IMR-90 (cell line): ENCODE data around the gene COL17A1. TPM values are rescaled to one million over a fixed set of nuclear protein-coding genes. Genes with fewer than 3 reads are reported as not detected.

Experiments
- ATAC-seq: fragments of 200-7000 bp; cut with Tn5 transposase; 2 replicates; pipeline ENCODE4 v1.9.1; 2020; ENCODE audit warnings: low read depth, mild to moderate bottlenecking, moderate library complexity
- BruUV-seq: library from RNA; stranded (reverse); fragments of 400-500 nt; replicated peaks from 2 replicates; lab custom pipeline; 2021; lab: Mats Ljungman, UMichigan
- CTCF ChIA-PET: fragments of 300-600 bp; formaldehyde crosslinking; extraction: SDS; loops from one replicate; lab custom pipeline; 2021; ENCODE audit warnings: antibody characterized with exemption; lab: Yijun Ruan, JAX
- POLR2A ChIA-PET: fragments of 300-600 bp; sonication (Branson Sonifier 250); formaldehyde crosslinking; loops from one replicate; lab custom pipeline; 2022; ENCODE audit warnings: antibody characterized with exemption; ENCODE audit not compliant: unreplicated experiment; lab: Charles Lee
- DNase-seq: peaks from one replicate; pipeline ENCODE4 v3.0.0; 2013
- H2AFZ ChIP-seq: replicated peaks from 2 replicates; pipeline ENCODE3; 2013; ENCODE audit warnings: low read length, mild to moderate bottlenecking; ENCODE audit not compliant: poor library complexity
- H2AK5ac ChIP-seq: 2 replicates; pipeline ENCODE4 v1.6.1; 2013; ENCODE audit warnings: low read depth, low read length, inconsistent platforms
- H2AK9ac ChIP-seq: replicated peaks from 2 replicates; pipeline ENCODE3; 2013; ENCODE audit warnings: mild to moderate bottlenecking, low read depth, low read length, moderate library complexity; ENCODE audit not compliant: poor library complexity
- H2BK120ac ChIP-seq: 2 replicates; pipeline ENCODE4 v1.6.1; 2013; ENCODE audit warnings: low read depth, low read length, inconsistent platforms
- H2BK15ac ChIP-seq: 3 replicates; pipeline ENCODE4 v1.6.1; 2013; ENCODE audit warnings: low read depth, low read length, inconsistent platforms
- H2BK20ac ChIP-seq: 2 replicates; pipeline ENCODE4 v1.6.1; 2013; ENCODE audit warnings: low read depth, mild to moderate bottlenecking, inconsistent platforms, low read length, moderate library complexity
- H2BK5ac ChIP-seq: 2 replicates; pipeline ENCODE4 v1.6.1; 2013; ENCODE audit warnings: mild to moderate bottlenecking, low read depth, low read length, inconsistent platforms; ENCODE audit not compliant: poor library complexity, severe bottlenecking
- H3K14ac ChIP-seq: replicated peaks from 2 replicates; pipeline ENCODE4 v1.6.1; 2013; ENCODE audit warnings: low read depth, low read length, inconsistent platforms
- H3K18ac ChIP-seq: 2 replicates; pipeline ENCODE4 v1.6.1; 2013; ENCODE audit warnings: low read depth, low read length, control low read depth
- H3K23ac ChIP-seq: 2 replicates; pipeline ENCODE4 v1.6.1; 2013; ENCODE audit warnings: low read depth, low read length, inconsistent platforms
- H3K27ac ChIP-seq: 2 replicates; pipeline ENCODE4 v1.5.1; 2013; ENCODE audit warnings: mild to moderate bottlenecking, control low read depth, low read length; ENCODE audit not compliant: insufficient read depth
- H3K27me3 ChIP-seq: 2 replicates; pipeline ENCODE4 v1.6.1; 2013; ENCODE audit warnings: low read length; ENCODE audit not compliant: control insufficient read depth, insufficient read depth
- H3K36me3 ChIP-seq: 2 replicates; pipeline ENCODE4 v1.6.1; 2013; ENCODE audit warnings: low read length, mixed read lengths; ENCODE audit not compliant: control insufficient read depth, insufficient read depth
- H3K4ac ChIP-seq: 2 replicates; pipeline ENCODE4 v1.6.1; 2013; ENCODE audit warnings: low read depth, low read length, inconsistent platforms
- H3K4me1 ChIP-seq: 2 replicates; pipeline ENCODE4 v1.6.1; 2013; ENCODE audit warnings: low read length, mixed read lengths; ENCODE audit not compliant: control insufficient read depth, insufficient read depth
- H3K4me2 ChIP-seq: 2 replicates; pipeline ENCODE4 v1.6.1; 2013; ENCODE audit warnings: low read depth, mild to moderate bottlenecking, control low read depth, low read length, moderate library complexity
- H3K4me3 ChIP-seq: 2 replicates; pipeline ENCODE4 v1.5.1; 2013; ENCODE audit warnings: low read depth, mild to moderate bottlenecking, control low read depth, low read length, moderate library complexity; ENCODE audit not compliant: insufficient read depth
- H3K56ac ChIP-seq: 2 replicates; pipeline ENCODE4 v1.6.1; 2013; ENCODE audit warnings: low read length, inconsistent platforms; ENCODE audit not compliant: insufficient read depth; ENCODE audit errors: extremely low read depth
- H3K79me1 ChIP-seq, 2 experiments: 2 replicates each; pipeline ENCODE4 v1.6.1; 2013; ENCODE audit warnings: low read length in 2 of 2, inconsistent platforms in 1 of 2, low read depth in 1 of 2
- H3K9ac ChIP-seq: 2 replicates; pipeline ENCODE4 v1.6.1; 2013; ENCODE audit warnings: low read depth, low read length, control low read depth
- H3K9me1 ChIP-seq: 2 replicates; pipeline ENCODE4 v1.6.1; 2013; ENCODE audit warnings: low read length, inconsistent platforms; ENCODE audit not compliant: insufficient read depth
- H3K9me3 ChIP-seq: 2 replicates; pipeline ENCODE4 v1.6.1; 2013; ENCODE audit warnings: low read length; ENCODE audit not compliant: control insufficient read depth, insufficient read depth
- H4K20me1 ChIP-seq: 2 replicates; pipeline ENCODE4 v1.6.1; 2013; ENCODE audit warnings: low read length, inconsistent platforms; ENCODE audit not compliant: insufficient read depth
- H4K5ac ChIP-seq: 2 replicates; pipeline ENCODE4 v1.6.1; 2013; ENCODE audit warnings: mild to moderate bottlenecking, low read depth, low read length, control low read depth
- H4K8ac ChIP-seq, 2 experiments: 2 replicates each; pipeline ENCODE4 v1.6.1; 2013; ENCODE audit warnings: low read depth in 2 of 2, low read length in 2 of 2, control low read depth in 1 of 2, inconsistent platforms in 1 of 2
- H4K91ac ChIP-seq: 2 replicates; pipeline ENCODE4 v1.6.1; 2013; ENCODE audit warnings: low read depth, low read length, inconsistent platforms; ENCODE audit not compliant: insufficient read depth
- BHLHE40 ChIP-seq: fragments of 150-350 bp; IDR thresholded peaks from 2 replicates; pipeline ENCODE4 v1.6.1; 2016; ENCODE audit warnings: mild to moderate bottlenecking, low read depth, low read length
- ELK1 ChIP-seq: fragments of 150-350 bp; IDR thresholded peaks from 2 replicates; pipeline ENCODE4 v1.6.1; 2016; ENCODE audit warnings: low read depth, mild to moderate bottlenecking, low read length, moderate library complexity, borderline replicate concordance
- NFE2L2 ChIP-seq: fragments of 150-350 bp; IDR thresholded peaks from 2 replicates; pipeline ENCODE4 v1.6.1; 2016; ENCODE audit warnings: low read depth, mild to moderate bottlenecking, low read length
- RAD21 ChIP-seq: IDR thresholded peaks from 2 replicates; pipeline ENCODE4 v1.6.1; 2012; ENCODE audit warnings: low read length, improper control_type of control experiment
- RFX5 ChIP-seq: IDR thresholded peaks from 2 replicates; pipeline ENCODE4 v1.8.0; 2012; ENCODE audit warnings: low read depth, mild to moderate bottlenecking, low read length, moderate library complexity
- WGBS, 2 experiments: methylation state at CpG; one replicate each; pipeline versions ENCODE4 v1.1.5 to v1.1.7; 2013; ENCODE audit warnings: missing lambda C conversion rate in 2 of 2; ENCODE audit not compliant: insufficient read length in 1 of 2; ENCODE audit errors: extremely low coverage in 2 of 2; 5-methylcytosine and 5-hydroxymethylcytosine counted together
- dilution Hi-C: fragments of 300-500 bp; cut with HindIII; formaldehyde crosslinking; loops from one replicate; pipeline ENCODE4 v1.14.3; 2018; ENCODE audit warnings: low sequenced_read_pairs; ENCODE audit not compliant: unreplicated experiment
- in situ Hi-C: fragments of 300-500 bp; cut with MboI; formaldehyde crosslinking; loops from 3 replicates; pipeline ENCODE4 v1.14.3; 2019; ENCODE audit warnings: low sequenced_read_pairs, inconsistent platforms, mixed read lengths
- intact Hi-C: fragments of 100-400 bp; cut with micrococcal nuclease; formaldehyde crosslinking; loops from 2 replicates; pipeline ENCODE4 v1.10.0; 2022
- polyA plus RNA-seq, 3 experiments: library from polyadenylated mRNA; depleted of rRNA; stranded (reverse); fragments of >200 nt; gene quantifications; 2 replicates each; pipeline ENCODE4 v1.2.3, GENCODE V29; 2012; ENCODE audit warnings: low replicate concordance in 1 of 3
- total RNA-seq: library from RNA; depleted of rRNA; stranded (reverse); fragments of >200 nt; gene quantifications from 2 replicates; pipeline ENCODE4 v1.2.3, GENCODE V29; 2012
- TF ChIP-seq, protein P1 (sequence below): fragments of 150-350 bp; IDR thresholded peaks from 2 replicates; pipeline ENCODE4 v1.6.1; 2017; ENCODE audit warnings: mild to moderate bottlenecking, antibody characterized with exemption, low read length, low read depth

The COL17A1 gene
- total and polyA plus RNA-seq, 2 of the 4 experiments (the other 2 are of a cell fraction), result 0.14 to 0.18 TPM

DNA sequence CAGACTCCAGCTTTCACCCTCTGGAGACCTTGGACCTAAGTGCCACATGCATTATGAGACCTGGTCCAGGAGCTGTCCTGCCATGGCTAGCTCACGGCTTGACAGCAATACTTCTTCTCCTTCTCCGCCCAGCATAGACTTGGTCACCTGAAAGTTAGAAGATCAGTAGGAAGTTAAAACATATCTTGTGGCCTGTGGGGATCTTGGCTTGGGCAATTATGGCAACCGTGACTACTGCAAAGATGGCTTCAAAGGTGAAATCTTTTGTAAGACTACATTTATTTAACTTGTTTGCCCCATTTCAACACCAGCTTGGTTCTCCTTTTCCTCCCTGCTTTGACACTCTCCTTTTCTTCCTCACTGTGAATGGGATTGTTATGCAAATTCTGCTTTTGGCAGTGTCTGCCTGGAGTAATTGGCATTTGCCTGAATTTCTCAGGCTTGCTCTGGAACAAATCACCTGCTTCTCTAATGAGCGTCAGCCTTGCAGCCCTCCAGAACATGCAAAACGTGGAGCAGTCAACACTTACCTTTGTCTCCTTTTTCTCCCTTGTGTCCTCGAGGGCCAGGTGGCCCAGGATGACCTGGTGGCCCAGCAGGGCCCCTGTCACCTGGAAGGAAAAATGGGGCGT lies 53.4 kb downstream of the COL17A1 start:
- 100% methylated on average over 1 of the region's 7 CpGs; no CpG with 5 or more reads in 1 of the 2 experiments for WGBS, 2 experiments
- CTCF ChIA-PET, result no interaction called here
- in situ Hi-C loops, result no loop called here

More for the DNA sequence above, 53.4 kb downstream of the COL17A1 start:
- no peaks in the 10 kb centered on the region for H3K4me1 ChIP-seq
- H4K5ac ChIP-seq, result no peak overlapping the region
- no peak for DNase-seq
- H3K9ac ChIP-seq, result no peak overlapping the region
- no peak overlapping the region for H3K14ac ChIP-seq
- no peak overlapping the region for H2BK15ac ChIP-seq
- dilution Hi-C loops, result no loop called here
- H4K91ac ChIP-seq, result no peak overlapping the region
- no TSS peak for BruUV-seq
- H3K9me1 ChIP-seq, result peaks cover 17% of the 10 kb centered on the region; the same call in 1 of the 2 replicates
- no peak for ATAC-seq
- H3K9me3 ChIP-seq, result no peaks in the 10 kb centered on the region
- no peaks in the 10 kb centered on the region for H4K20me1 ChIP-seq
- no peak overlapping the region for H3K27ac ChIP-seq
- POLR2A ChIA-PET, result no interaction called here
- H3K27me3 ChIP-seq, result no peaks in the 10 kb centered on the region
- no peak overlapping the region for H2BK120ac ChIP-seq
- H3K79me1 ChIP-seq, result peaks cover 0 to 3% of the 10 kb centered on the region in 2 experiments; a peak in 1 of 4 replicates
- no peak overlapping the region for H3K4ac ChIP-seq
- H2BK20ac ChIP-seq, result no peak overlapping the region
- no peak overlapping the region for H3K23ac ChIP-seq
- no peak overlapping the region for H3K56ac ChIP-seq
- no peak overlapping the region for H2BK5ac ChIP-seq
- TF ChIP-seq, protein P1, sequence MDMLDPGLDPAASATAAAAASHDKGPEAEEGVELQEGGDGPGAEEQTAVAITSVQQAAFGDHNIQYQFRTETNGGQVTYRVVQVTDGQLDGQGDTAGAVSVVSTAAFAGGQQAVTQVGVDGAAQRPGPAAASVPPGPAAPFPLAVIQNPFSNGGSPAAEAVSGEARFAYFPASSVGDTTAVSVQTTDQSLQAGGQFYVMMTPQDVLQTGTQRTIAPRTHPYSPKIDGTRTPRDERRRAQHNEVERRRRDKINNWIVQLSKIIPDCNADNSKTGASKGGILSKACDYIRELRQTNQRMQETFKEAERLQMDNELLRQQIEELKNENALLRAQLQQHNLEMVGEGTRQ, result no peak
- TF ChIP-seq RFX5 (no peak), RAD21 (no peak), NFE2L2 (no peak), BHLHE40 (no peak), ELK1 (no peak)
- no peak overlapping the region for H3K18ac ChIP-seq
- no peak overlapping the region for H4K8ac ChIP-seq
- no peak overlapping the region for H2AK5ac ChIP-seq
- no peak overlapping the region for H2AFZ ChIP-seq
- no peak overlapping the region for H3K4me2 ChIP-seq
- H2AK9ac ChIP-seq, result no peak overlapping the region
- intact Hi-C loops, result no loop called here
- H3K4me3 ChIP-seq, result no peak overlapping the region
- peaks cover 12% of the 10 kb centered on the region for H3K36me3 ChIP-seq
